Measurements from ENCODE around the gene PHACTR1. TPM values are rescaled to one million over a fixed set of nuclear protein-coding genes. Genes with fewer than 3 reads are reported as not detected.

The PHACTR1 gene
- total and polyA plus RNA-seq, 7 donors, result 0.60 to 7.5 (median 3.7) TPM

DNA sequence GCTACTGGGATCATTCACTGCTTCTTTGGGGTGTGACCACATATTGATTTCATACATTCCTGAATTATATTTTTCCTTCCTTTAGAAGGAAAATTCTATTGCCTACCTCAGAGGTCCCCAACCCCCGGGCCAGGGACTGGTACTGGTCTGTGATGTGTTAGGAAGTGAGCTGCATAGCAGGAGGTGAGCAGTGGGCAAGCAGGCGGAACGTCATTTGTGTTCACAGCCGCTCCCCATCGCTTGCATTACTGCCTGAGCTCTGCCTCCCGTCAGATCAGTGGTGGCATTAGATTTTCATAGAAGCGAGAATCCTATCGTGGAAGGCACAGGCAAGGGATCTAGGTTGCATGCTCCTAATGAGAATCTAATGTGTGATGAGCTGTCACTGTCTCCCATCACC, 107.3 kb downstream of the PHACTR1 start:
- WGBS, 2 donors, result 80 to 86% methylated on average over 8 of the region's 8 CpGs
- TF ChIP-seq, protein P1, sequence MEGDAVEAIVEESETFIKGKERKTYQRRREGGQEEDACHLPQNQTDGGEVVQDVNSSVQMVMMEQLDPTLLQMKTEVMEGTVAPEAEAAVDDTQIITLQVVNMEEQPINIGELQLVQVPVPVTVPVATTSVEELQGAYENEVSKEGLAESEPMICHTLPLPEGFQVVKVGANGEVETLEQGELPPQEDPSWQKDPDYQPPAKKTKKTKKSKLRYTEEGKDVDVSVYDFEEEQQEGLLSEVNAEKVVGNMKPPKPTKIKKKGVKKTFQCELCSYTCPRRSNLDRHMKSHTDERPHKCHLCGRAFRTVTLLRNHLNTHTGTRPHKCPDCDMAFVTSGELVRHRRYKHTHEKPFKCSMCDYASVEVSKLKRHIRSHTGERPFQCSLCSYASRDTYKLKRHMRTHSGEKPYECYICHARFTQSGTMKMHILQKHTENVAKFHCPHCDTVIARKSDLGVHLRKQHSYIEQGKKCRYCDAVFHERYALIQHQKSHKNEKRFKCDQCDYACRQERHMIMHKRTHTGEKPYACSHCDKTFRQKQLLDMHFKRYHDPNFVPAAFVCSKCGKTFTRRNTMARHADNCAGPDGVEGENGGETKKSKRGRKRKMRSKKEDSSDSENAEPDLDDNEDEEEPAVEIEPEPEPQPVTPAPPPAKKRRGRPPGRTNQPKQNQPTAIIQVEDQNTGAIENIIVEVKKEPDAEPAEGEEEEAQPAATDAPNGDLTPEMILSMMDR (IDR thresholded peaks at IDR 0.05), result no peak
- TF ChIP-seq EP300 (IDR thresholded peaks at IDR 0.05) (no peak), POLR2AphosphoS5 (IDR thresholded peaks at IDR 0.05) (no peak), POLR2A (IDR thresholded peaks at IDR 0.05) (no peak)
- intact Hi-C loops (cut with DNase I), result no loop called here
- Histone ChIP-seq H3K4me3 (no peak overlapping the region), H3K36me3 (no peaks in the 10 kb centered on the region), H3K9me3 (no peaks in the 10 kb centered on the region), H3K27ac (no peak overlapping the region), H3K27me3 (no peaks in the 10 kb centered on the region), H3K4me1 (no peaks in the 10 kb centered on the region)
- DNase-seq, result no peak

DNA sequence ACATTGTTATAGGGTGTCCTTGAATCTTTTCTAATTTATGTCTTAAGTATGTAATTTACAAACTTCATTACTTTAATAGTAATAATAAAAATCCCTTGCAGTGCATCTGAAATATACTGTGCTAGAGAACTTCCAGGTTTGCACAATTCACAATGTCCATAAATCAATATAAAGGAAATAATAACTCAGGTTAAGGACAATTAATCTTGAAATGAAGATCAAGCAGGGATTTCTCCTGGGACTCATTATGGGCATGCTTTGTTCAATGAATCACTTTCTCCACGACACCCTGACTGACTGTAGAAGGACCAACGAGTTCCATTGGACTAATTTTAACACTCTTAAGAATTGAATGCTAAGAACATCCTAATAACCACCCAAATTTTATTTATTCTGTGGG, 110.0 kb downstream of the PHACTR1 start:
- WGBS, 2 donors, result 50 to 63% methylated on average over 2 of the region's 2 CpGs
- no peak for DNase-seq
- no peaks in the 10 kb centered on the region for H3K27me3 ChIP-seq
- H3K4me1 ChIP-seq, result no peaks in the 10 kb centered on the region
- no peaks in the 10 kb centered on the region for H3K9me3 ChIP-seq
- H3K36me3 ChIP-seq, result no peaks in the 10 kb centered on the region
- no peak for TF ChIP-seq EP300 (IDR thresholded peaks at IDR 0.05)
- TF ChIP-seq, protein P1 (IDR thresholded peaks at IDR 0.05), result no peak
- no peak for TF ChIP-seq POLR2A (IDR thresholded peaks at IDR 0.05)
- no peak for TF ChIP-seq POLR2AphosphoS5 (IDR thresholded peaks at IDR 0.05)
- no peak overlapping the region for H3K4me3 ChIP-seq
- intact Hi-C loops (cut with DNase I), result no loop called here
- no peak overlapping the region for H3K27ac ChIP-seq

DNA sequence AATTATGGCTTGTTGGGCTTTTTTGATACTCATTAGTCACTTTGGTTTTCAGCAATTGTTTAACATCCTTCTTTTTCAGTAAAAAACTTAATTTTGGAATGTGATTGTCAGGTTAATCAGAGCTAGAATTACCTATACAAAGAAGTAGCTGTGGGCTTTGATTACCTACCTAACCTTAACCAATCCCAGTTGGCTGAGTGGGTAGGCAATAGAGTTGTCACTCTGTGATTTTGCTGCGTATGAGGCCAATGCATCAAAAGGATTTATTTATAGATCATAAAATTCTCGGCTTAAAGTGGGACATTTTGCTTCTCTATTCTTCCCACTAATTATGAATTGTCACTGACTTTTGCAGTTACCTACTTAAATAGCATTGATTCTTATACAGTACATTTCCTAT, 111.4 kb downstream of the PHACTR1 start:
- intact Hi-C loops (cut with DNase I), result no loop called here
- Histone ChIP-seq H3K4me1 (no peaks in the 10 kb centered on the region), H3K36me3 (no peaks in the 10 kb centered on the region), H3K27me3 (no peaks in the 10 kb centered on the region), H3K4me3 (no peak overlapping the region), H3K27ac (no peak overlapping the region), H3K9me3 (no peaks in the 10 kb centered on the region)
- no peak for DNase-seq
- WGBS, 2 donors, result 71 to 85% methylated on average over 2 of the region's 2 CpGs
- TF ChIP-seq, protein P1 (IDR thresholded peaks at IDR 0.05), result no peak
- TF ChIP-seq POLR2A (IDR thresholded peaks at IDR 0.05), result no peak
- no peak for TF ChIP-seq POLR2AphosphoS5 (IDR thresholded peaks at IDR 0.05)
- TF ChIP-seq EP300 (IDR thresholded peaks at IDR 0.05), result no peak

DNA sequence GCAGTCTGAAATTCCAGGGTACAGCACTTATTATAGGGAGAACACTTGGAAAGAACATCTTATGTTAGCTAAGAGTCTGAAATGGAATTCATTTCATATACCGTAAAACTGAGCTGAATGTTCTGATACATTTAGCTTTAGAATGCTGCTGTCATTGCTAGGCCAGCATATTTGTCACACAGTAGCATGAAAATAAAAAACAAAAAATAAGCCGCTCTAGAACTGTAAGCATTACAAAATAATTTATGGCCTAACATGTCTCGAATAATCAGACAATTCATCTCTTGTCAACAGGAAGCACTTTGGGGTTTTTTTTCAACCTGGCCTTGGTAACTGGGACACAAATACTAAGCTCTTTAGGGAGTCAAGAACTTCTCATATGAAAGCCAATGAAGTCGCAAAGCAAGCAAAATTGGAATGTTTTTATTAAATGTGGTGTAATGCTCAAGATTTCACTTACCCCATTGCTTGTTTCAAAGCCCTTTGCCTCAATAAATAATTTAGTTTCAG, 115.7 kb downstream of the PHACTR1 start:
- no peak overlapping the region for H3K4me3 ChIP-seq
- no peaks in the 10 kb centered on the region for H3K9me3 ChIP-seq
- WGBS, 2 donors, result 59 to 75% methylated on average over 4 of the region's 4 CpGs
- no peaks in the 10 kb centered on the region for H3K36me3 ChIP-seq
- no peak for TF ChIP-seq POLR2AphosphoS5 (IDR thresholded peaks at IDR 0.05)
- H3K27ac ChIP-seq, result no peak overlapping the region
- intact Hi-C loops (cut with DNase I), result no loop called here
- no peaks in the 10 kb centered on the region for H3K27me3 ChIP-seq
- DNase-seq, result no peak
- H3K4me1 ChIP-seq, result no peaks in the 10 kb centered on the region

DNA sequence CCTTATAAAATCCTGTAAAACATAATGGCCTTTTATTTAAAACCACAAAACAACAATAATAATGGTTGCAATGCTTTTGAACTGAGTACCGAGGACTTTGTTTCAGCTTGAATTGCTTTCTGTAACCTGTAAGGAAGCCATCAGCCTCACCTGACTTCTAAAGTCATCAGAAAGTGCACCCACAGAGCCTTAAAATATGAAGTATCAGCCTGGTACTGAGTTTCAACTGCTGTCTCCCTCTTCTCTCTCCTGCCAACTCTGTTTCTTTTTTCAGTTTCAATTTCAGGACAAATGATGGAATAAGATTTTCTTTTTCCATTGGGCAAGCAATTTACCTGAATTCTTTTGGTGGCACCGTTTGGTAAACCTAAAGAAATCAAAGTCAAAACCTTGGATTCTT, 119.4 kb downstream of the PHACTR1 start:
- no peak for DNase-seq
- intact Hi-C loops (cut with DNase I), result no loop called here
- 57 to 78% methylated on average over 2 of the region's 2 CpGs for whole genome bisulfite sequencing, 2 donors
- Histone ChIP-seq H3K4me1 (no peaks in the 10 kb centered on the region), H3K9me3 (peaks cover 0 to 7% (median under 1%) of the 10 kb centered on the region in 4 donors), H3K4me3 (no peak overlapping the region), H3K27me3 (no peaks in the 10 kb centered on the region), H3K27ac (no peak overlapping the region), H3K36me3 (no peaks in the 10 kb centered on the region)
- TF ChIP-seq EP300 (IDR thresholded peaks at IDR 0.05), result no peak
- TF ChIP-seq, protein P1 (IDR thresholded peaks at IDR 0.05), result no peak
- no peak for TF ChIP-seq POLR2AphosphoS5 (IDR thresholded peaks at IDR 0.05)
- TF ChIP-seq POLR2A (IDR thresholded peaks at IDR 0.05), result no peak
